Measurements from ENCODE around the gene ADK. TPM values are rescaled to one million over a fixed set of nuclear protein-coding genes. Genes with fewer than 3 reads are reported as not detected.
A peak's percentile ranks its signal among the peaks of the same experiment; 100 is the strongest.

The ADK gene
- total RNA-seq, 2 experiments from 2014 or later = 56.9 to 57.5 TPM

DNA sequence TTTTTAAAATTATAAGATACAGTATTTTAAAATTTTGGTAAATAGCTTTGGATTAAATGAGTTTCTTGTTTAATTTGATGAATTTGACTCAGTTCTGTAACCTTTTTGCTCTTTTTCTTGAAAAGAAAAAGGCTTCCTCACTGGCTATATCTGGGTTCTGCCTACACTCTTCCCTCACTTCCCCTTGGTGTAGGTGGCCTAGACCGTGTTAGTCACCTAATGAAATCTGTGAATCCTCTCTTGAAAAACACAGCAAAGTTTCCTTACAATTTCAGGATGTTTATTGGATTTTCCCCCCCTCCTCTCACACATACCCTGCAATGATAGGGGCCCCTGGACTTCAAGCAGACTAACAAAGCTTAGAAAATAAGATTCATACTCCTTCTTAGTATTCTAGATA lies 231.6 kb downstream of the ADK start:
- no peak overlapping the region for H3K4me3 Mint-ChIP-seq
- peaks cover 2% of the 10 kb centered on the region for H3K9me3 Mint-ChIP-seq
- TF ChIP-seq, protein P1, sequence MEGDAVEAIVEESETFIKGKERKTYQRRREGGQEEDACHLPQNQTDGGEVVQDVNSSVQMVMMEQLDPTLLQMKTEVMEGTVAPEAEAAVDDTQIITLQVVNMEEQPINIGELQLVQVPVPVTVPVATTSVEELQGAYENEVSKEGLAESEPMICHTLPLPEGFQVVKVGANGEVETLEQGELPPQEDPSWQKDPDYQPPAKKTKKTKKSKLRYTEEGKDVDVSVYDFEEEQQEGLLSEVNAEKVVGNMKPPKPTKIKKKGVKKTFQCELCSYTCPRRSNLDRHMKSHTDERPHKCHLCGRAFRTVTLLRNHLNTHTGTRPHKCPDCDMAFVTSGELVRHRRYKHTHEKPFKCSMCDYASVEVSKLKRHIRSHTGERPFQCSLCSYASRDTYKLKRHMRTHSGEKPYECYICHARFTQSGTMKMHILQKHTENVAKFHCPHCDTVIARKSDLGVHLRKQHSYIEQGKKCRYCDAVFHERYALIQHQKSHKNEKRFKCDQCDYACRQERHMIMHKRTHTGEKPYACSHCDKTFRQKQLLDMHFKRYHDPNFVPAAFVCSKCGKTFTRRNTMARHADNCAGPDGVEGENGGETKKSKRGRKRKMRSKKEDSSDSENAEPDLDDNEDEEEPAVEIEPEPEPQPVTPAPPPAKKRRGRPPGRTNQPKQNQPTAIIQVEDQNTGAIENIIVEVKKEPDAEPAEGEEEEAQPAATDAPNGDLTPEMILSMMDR (IDR thresholded peaks at IDR 0.05) = no peak
- intact Hi-C loops (cut with micrococcal nuclease) = no loop called here
- peak overlapping the region; percentile 46 for H3K27ac Mint-ChIP-seq
- ATAC-seq = peak; percentile 45
- no peak for DNase-seq
- peaks cover 50% of the 10 kb centered on the region for H3K4me1 Mint-ChIP-seq (ENCODE audit: low read depth)
- H3K36me3 Mint-ChIP-seq (ENCODE audit: low read depth) = peaks cover 17% of the 10 kb centered on the region
- CTCF ChIA-PET = no interaction called here
- H3K27me3 Mint-ChIP-seq = no peaks in the 10 kb centered on the region
- POLR2A ChIA-PET = no interaction called here

DNA sequence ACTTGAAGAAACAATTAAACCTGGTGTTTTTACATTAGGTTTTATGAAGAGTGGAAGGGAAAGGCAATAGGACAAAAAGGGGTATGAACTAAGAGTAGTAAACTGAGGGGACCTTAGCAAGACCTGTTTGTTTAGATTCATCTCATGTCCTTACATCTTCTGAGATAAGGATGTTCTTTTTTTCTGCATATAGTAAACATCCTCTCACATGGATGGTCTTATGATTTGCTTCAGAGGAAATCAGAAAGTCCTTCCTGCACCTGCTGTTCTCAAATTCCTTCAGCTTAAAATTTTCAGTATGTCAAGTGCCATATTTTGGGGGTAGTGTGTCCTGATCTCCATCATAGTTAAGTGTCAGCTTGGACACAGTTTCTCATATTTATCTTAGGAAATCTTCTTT lies 232.6 kb downstream of the ADK start:
- Mint-ChIP-seq H3K36me3 (ENCODE audit: low read depth) (peaks cover 14% of the 10 kb centered on the region), H3K27me3 (no peaks in the 10 kb centered on the region), H3K27ac (no peak overlapping the region), H3K4me1 (ENCODE audit: low read depth) (peaks cover 52% of the 10 kb centered on the region), H3K4me3 (no peak overlapping the region), H3K9me3 (peaks cover under 1% of the 10 kb centered on the region)
- ChIA-PET POLR2A (interaction anchor here (0.6 kb wide), 1 partner anchor 580 kb away, joined by 3 read pairs; no protein-coding TSS in a partner anchor), CTCF (no interaction called here)
- no peak for DNase-seq
- no peak for ATAC-seq
- TF ChIP-seq, protein P1 (IDR thresholded peaks at IDR 0.05) = no peak
- intact Hi-C loops (cut with micrococcal nuclease) = no loop called here

DNA sequence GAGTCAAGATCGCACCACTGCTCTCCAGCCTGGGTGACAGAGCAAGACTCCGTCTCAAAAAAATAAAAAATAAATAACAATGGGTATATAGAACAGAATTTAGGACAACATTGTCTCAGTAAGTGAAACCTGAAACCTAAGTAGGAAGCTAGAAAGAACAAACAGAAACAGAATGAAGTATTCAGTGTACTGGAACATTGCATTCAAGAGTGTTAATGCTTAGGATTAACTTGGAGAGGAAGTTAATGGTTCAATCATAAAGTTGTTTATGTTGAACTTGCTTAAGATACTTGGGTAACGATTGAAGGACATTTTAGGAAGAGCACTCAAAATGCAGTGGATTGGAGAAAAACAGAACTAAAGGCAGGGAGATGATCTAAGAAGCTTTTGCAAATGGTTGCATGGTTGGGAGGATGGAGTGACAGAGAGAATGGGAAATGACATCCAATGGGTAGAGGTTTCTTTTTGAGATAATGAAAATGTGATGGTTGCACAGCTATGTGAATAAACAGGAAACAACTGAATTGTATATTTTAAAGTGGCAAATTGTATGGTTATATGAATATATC lies 233.7 kb downstream of the ADK start:
- H3K4me3 Mint-ChIP-seq = no peak overlapping the region
- TF ChIP-seq, protein P1 (IDR thresholded peaks at IDR 0.05) = no peak
- ATAC-seq (no peak), DNase-seq (no peak)
- no peaks in the 10 kb centered on the region for H3K27me3 Mint-ChIP-seq
- peaks cover 51% of the 10 kb centered on the region for H3K4me1 Mint-ChIP-seq (ENCODE audit: low read depth)
- ChIA-PET CTCF (interaction anchor here (1.3 kb wide), 1 partner anchor 36 kb away, joined by 3 read pairs; no protein-coding TSS in a partner anchor), POLR2A (interaction anchor here (0.6 kb wide), 1 partner anchor 697 kb away, joined by 3 read pairs; no protein-coding TSS in a partner anchor)
- H3K36me3 Mint-ChIP-seq (ENCODE audit: low read depth) = peaks cover 13% of the 10 kb centered on the region
- peak overlapping the region; percentile 7 for H3K27ac Mint-ChIP-seq
- intact Hi-C loops (cut with micrococcal nuclease) = no loop called here
- H3K9me3 Mint-ChIP-seq = no peaks in the 10 kb centered on the region

DNA sequence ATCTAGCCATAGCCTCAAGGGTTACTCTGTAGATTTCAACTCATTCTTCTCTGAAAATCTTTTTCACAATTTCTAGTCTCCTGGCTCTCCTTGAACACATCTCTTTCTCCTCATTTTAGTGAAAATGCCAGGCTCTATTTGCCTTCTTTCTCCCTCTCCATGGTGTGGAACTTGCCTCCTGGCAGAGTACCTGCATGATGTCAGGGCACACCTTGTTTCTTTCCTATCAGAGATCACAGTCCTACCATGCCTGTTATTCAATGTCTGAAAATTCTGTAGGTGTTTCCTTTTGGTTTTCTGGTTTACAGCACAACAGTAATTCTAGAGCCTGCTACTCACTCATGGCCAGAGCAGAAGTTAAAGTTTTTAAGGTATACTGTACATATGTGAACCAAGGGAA lies 237.8 kb downstream of the ADK start:
- CTCF ChIA-PET = no interaction called here
- intact Hi-C loops (cut with micrococcal nuclease) = no loop called here
- peaks cover 29% of the 10 kb centered on the region for H3K4me1 Mint-ChIP-seq (ENCODE audit: low read depth)
- no peak overlapping the region for H3K4me3 Mint-ChIP-seq
- no peak for DNase-seq
- TF ChIP-seq, protein P1 (IDR thresholded peaks at IDR 0.05) = no peak
- no peaks in the 10 kb centered on the region for H3K9me3 Mint-ChIP-seq
- no peak overlapping the region for H3K27ac Mint-ChIP-seq
- H3K27me3 Mint-ChIP-seq = no peaks in the 10 kb centered on the region
- H3K36me3 Mint-ChIP-seq (ENCODE audit: low read depth) = peaks cover 21% of the 10 kb centered on the region
- ATAC-seq = no peak
- POLR2A ChIA-PET = no interaction called here

DNA sequence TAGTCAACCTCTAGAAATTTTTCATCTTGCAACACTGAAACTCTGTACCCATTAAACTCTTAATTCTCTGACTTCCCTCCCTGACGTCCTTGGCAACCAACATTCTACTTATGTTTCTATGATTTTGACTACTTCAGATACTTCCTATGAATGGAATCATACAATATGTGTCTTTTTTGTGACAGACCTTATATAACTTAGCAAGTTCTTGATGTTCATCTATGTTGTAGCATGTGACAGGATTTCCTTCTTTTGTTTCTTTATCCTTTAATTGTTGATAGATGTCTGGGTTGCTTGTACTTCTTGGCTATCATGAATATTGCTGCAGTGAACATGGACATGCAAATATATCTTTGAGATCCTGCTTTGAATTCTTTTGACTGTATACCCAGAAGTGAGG lies 240.8 kb downstream of the ADK start:
- POLR2A ChIA-PET = no interaction called here
- ATAC-seq = no peak
- Mint-ChIP-seq H3K27me3 (no peaks in the 10 kb centered on the region), H3K36me3 (ENCODE audit: low read depth) (peaks cover 31% of the 10 kb centered on the region), H3K9me3 (no peaks in the 10 kb centered on the region), H3K4me1 (ENCODE audit: low read depth) (peaks cover 18% of the 10 kb centered on the region), H3K27ac (no peak overlapping the region), H3K4me3 (no peak overlapping the region)
- TF ChIP-seq, protein P1 (IDR thresholded peaks at IDR 0.05) = no peak
- CTCF ChIA-PET = no interaction called here
- intact Hi-C loops (cut with micrococcal nuclease) = no loop called here
- no peak for DNase-seq

All from activated CD8-positive, alpha-beta T cell treated with anti-CD3 and anti-CD28 coated beads for 36 hours (primary cell).